ENCODE measurements around the gene COP1. TPM values are rescaled to one million over a fixed set of nuclear protein-coding genes. Genes with fewer than 3 reads are reported as not detected.

The COP1 gene
- total and polyA plus RNA-seq, 2 of the 8 experiments (the other 6 are each of a cell fraction or from before 2014, with no cell fraction given) = 26.2 to 44.9 TPM

- Histone ChIP-seq H2BK20ac (ENCODE audit: low read length) (no peak overlapping the region), H3K56ac (replicated peaks; ENCODE audit: insufficient read length, low read depth, low read length) (no peak overlapping the region), H3K27me3 (replicated peaks in 1 of 4; ENCODE audit: control insufficient read depth in 3 of 4, extremely low read depth in 1 of 4, insufficient read depth in 3 of 4, low read length in 3 of 4) (no peaks in the 10 kb centered on the region), H3K9ac (replicated peaks in 1 of 4; ENCODE audit: extremely low read depth in 1 of 4, low read depth in 3 of 4, low read length in 3 of 4) (no peak overlapping the region), H2BK120ac (replicated peaks; ENCODE audit: low read depth, low read length) (no peak overlapping the region), H3K27ac (ENCODE audit: low read depth, low read length) (no peak overlapping the region), H3K14ac (ENCODE audit: insufficient read length) (no peak overlapping the region), H3K18ac (ENCODE audit: extremely low read depth, low read length) (no peak overlapping the region), H2AK5ac (ENCODE audit: low read depth, low read length) (no peak overlapping the region), H3K23me2 (ENCODE audit: low read depth, low read length) (no peaks in the 10 kb centered on the region), H3K4ac (replicated peaks; ENCODE audit: insufficient read length, low read depth, low read length) (no peak overlapping the region), H4K5ac (ENCODE audit: insufficient read length, low read depth, low read length) (no peak overlapping the region), H4K8ac (ENCODE audit: extremely low read depth, insufficient read depth, low read length) (no peak overlapping the region), H2BK12ac (ENCODE audit: low read depth, low read length) (no peak overlapping the region), H3K4me1 (replicated peaks in 1 of 4; ENCODE audit: control insufficient read depth in 3 of 4, insufficient read depth in 4 of 4, low read length in 3 of 4) (0 out of 7 replicates have a peak, but pooled peaks cover 0 to 3% (median 0%) of the 10 kb centered on the region in 4 experiments), H3K4me2 (ENCODE audit: insufficient read depth in 1 of 2, low read depth in 2 of 2, low read length in 2 of 2) (no peak overlapping the region), H2AFZ (ENCODE audit: low read length) (no peak overlapping the region), H3K36me3 (ENCODE audit: control insufficient read depth in 2 of 4, insufficient read depth in 4 of 4, low read length in 3 of 4) (no peaks in the 10 kb centered on the region), H3K4me3 (ENCODE audit: extremely low read depth in 1 of 4, insufficient read depth in 2 of 4, low read depth in 3 of 4, low read length in 4 of 4) (no peak overlapping the region), H3K79me1 (ENCODE audit: low read depth, low read length) (no peaks in the 10 kb centered on the region), H4K20me1 (replicated peaks in 1 of 2; ENCODE audit: control insufficient read depth in 1 of 2, insufficient read depth in 2 of 2, low read length in 2 of 2) (no peaks in the 10 kb centered on the region), H3K79me2 (ENCODE audit: control insufficient read depth in 1 of 2, insufficient read depth in 2 of 2, low read length in 2 of 2) (no peaks in the 10 kb centered on the region), H3K23ac (ENCODE audit: insufficient read length) (no peak overlapping the region), H3K9me3 (ENCODE audit: insufficient read depth in 2 of 2, low read depth in 1 of 2, low read length in 1 of 2) (no peaks in the 10 kb centered on the region; a peak in 1 of 4 replicates), H4K91ac (replicated peaks; ENCODE audit: insufficient read length, low read length) (no peak overlapping the region), H2BK5ac (ENCODE audit: low read depth, low read length) (no peak overlapping the region), H2BK15ac (ENCODE audit: low read length) (no peak overlapping the region)
- no peak for TF ChIP-seq BCL11A (IDR thresholded peaks at IDR 0.05; ENCODE audit: low read depth in 2 of 2, low read length in 2 of 2)
- no peak for TF ChIP-seq TEAD4 (IDR thresholded peaks at IDR 0.05; ENCODE audit: low read depth, low read length)
- no peak for TF ChIP-seq CHD1 (IDR thresholded peaks at IDR 0.05; ENCODE audit: low read depth, low read length)
- TF ChIP-seq RFX5 (IDR thresholded peaks at IDR 0.05; ENCODE audit: borderline replicate concordance, low read depth, low read length) = no peak
- no peak for TF ChIP-seq TCF12 (IDR thresholded peaks at IDR 0.05; ENCODE audit: low read depth, low read length)
- no peak for TF ChIP-seq SP1 (IDR thresholded peaks at IDR 0.05; ENCODE audit: low read depth, low read length)
- no peak for TF ChIP-seq RAD21 (IDR thresholded peaks at IDR 0.05 in 1 of 2, conservative IDR thresholded peaks at IDR 0.05 in 1 of 2; ENCODE audit: low read depth in 2 of 2, low read length in 2 of 2)
- TF ChIP-seq BRCA1 (IDR thresholded peaks at IDR 0.05; ENCODE audit: low read depth, low read length) = no peak
- no peak for TF ChIP-seq CTBP2 (IDR thresholded peaks at IDR 0.05; ENCODE audit: borderline replicate concordance, insufficient read depth, insufficient read length, low read length)
- TF ChIP-seq CBX5 (IDR thresholded peaks at IDR 0.05; ENCODE audit: low read depth, low read length) = no peak
- no peak for TF ChIP-seq PHF8 (conservative IDR thresholded peaks at IDR 0.05; ENCODE audit: low read depth, low read length)
- ChIA-PET POLR2A (ENCODE audit: partially characterized antibody) (no interaction called here), CTCF (ENCODE audit: partially characterized antibody) (interaction anchor here (0.6 to 1.1 kb wide), 2 partner anchors 9 to 1119 kb away, joined by 4 read pairs; no protein-coding TSS in a partner anchor)
- 89% methylated on average over 2 of the region's 2 CpGs; no CpG with 5 or more reads in 1 of the 2 experiments for WGBS, 2 experiments (ENCODE audit: extremely low coverage in 1 of 2, insufficient coverage in 1 of 2, insufficient read length in 1 of 2, insufficient replicate concordance in 2 of 2, low coverage in 1 of 2, low lambda C conversion rate in 2 of 2, missing lambda C conversion rate in 1 of 2)
- FAIRE-seq (no peak), DNase-seq (ENCODE audit: low read depth in 1 of 2, low spot score in 2 of 2) (no peak)
Observed at GRCh38 chr1:176244851-176245250, 37.8 kb upstream of the COP1 start.
